ENCODE measurements around the gene HOXB8.

Gene HOXB8

DNA sequence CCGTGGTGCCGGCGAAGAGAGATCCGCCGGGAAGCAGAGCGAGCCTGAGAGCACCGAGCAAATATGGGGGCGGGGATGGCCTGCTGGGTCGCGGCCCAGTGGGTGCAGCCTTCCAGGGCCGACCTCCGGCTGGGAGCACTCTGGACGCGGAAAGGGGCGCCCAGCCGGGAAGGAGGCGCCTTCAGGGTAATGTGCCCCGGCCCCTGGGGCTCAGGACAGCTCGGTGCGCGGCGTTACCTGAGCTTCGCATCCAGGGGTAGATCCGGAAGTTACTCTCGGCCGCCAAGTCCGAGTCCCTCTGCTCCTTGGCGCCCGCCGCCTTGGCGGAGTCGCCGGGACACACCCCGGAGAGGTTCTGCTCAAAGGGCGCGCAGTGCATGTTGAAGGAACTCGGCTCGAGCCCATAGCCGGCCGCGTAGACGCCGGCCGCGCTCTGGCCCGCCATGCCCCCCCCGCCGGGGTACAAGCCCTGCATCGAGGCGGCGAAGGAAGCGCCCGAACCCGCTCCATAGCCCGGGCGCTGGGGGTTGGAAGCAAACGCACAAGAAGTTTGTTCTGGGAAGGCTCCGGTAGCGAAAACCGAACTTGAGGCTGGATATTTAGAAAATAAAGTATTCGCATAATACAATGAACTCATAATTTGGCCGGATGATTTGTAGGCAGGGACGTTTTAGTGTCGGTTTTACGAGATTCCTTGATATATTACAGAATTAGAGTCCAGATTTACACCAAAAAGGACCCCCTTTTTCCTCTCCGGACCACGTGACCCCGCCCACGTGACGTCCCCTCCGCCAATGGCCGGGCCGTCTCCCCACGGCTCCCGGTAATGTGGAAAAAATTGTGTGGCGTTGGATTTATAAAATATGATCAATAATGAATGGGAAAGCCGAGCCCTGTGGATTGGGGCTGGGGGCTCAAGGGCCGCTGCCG, 4.5 kb downstream of the HOXB8 start, which contains the start of gene HOXB7:
Gene HOXB7, minus strand, starts transcription at position 736 of the 930 bp plus-strand sequence. Its CDS starts 99 bp downstream, at position 637.
- peak; percentile 54 for DNase-seq (ENCODE audit: low spot score)

DNA sequence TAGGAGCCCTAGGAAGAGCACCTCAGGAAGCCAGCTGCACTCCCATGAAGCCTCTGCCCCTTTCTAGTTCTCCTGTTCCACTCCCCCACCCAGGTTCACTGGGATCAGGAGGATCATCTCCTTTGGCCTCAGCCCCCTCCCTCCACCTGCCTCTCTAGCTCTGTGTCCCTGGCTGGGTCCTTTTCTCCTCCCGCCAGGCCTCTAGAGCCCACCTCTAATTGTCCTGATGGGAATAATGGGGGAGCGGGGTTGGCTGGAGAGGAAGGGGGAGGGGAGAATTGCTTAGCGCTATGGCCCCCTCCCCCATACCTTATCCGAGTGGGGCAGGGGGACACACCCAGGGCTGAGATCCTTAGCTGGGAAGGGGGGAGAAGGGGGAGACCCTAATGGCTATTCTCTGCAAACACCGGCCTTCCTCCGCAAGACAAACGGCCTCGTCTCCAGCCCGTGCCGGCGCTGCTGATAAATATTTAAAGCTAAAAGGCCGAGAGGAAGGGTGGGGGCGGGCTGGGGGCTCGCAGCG, 5.3 kb downstream of the HOXB8 start:
- no peak for DNase-seq (ENCODE audit: low spot score)

DNA sequence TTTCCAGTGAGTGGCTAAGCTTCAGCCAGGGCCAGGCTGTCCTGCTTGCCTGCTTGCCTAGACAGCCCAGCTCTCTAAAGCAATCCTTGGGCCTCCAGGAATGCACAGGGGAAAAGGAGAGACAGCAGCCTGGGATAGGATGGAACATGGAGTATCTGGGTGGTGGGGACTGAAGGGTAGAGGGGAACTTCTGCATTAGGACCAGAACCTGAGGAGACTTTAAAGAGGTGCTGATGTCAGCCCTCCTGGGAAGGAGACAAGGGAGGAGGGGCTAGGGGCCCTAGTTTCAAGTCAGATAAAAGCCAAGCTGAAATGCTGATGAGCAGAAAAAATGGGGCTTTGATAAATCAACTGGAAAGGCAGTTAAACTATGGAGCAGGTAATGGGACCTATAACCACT, 6.1 kb downstream of the HOXB8 start:
- DNase-seq (ENCODE audit: low spot score) = no peak

DNA sequence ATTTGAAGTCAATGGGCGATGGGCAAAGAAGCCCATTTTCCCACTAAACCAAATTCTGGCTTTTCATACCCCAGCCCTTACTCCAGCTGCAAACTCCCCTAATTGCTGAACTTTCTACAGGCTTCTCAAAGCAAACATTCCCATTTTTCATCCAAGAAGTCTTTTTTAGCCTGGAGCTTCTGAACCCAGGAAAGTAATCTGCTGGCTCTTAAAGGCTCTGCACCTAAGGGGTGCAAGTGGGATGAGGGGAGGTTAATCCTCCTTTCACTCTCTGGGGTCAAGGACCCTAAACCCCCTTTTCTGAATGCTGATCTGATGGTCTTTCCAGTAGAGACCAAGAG, 6.6 kb downstream of the HOXB8 start:
- no peak for DNase-seq (ENCODE audit: low spot score)

DNA sequence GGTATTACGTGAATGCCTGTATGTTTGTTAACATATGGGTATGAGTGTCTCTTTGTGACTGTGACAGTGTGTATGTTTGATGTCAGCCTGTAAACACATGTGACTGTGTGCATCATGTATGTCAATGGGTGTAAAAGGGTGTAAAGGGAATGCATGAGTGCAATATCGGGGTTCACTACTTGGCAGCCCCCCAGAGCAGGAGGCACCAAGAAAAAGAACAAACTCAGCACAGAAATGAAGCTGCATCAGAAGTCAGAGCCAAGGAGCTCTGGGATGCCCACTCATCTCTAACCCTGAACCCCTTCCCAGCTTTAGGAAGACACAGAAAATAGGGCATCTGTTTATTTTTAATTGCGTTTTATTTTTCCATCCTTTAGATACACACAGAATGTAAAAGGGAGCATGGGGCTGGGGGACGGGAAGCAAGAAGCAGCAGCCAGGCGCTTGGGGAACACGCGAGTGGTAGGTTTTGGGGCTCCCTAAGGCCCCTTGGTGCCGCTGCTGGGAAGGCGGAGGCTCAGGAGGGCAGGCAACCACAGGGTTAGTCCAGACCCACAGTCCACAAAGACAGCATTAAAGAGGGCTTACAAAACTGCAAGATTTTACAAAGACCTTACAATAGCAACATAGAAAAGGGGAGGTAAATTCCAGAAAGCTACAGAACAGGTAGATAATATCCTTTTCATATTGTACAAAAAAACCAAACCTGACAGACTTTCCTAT, 8.0 kb downstream of the HOXB8 start:
- no peak for DNase-seq (ENCODE audit: low spot score)

DNA sequence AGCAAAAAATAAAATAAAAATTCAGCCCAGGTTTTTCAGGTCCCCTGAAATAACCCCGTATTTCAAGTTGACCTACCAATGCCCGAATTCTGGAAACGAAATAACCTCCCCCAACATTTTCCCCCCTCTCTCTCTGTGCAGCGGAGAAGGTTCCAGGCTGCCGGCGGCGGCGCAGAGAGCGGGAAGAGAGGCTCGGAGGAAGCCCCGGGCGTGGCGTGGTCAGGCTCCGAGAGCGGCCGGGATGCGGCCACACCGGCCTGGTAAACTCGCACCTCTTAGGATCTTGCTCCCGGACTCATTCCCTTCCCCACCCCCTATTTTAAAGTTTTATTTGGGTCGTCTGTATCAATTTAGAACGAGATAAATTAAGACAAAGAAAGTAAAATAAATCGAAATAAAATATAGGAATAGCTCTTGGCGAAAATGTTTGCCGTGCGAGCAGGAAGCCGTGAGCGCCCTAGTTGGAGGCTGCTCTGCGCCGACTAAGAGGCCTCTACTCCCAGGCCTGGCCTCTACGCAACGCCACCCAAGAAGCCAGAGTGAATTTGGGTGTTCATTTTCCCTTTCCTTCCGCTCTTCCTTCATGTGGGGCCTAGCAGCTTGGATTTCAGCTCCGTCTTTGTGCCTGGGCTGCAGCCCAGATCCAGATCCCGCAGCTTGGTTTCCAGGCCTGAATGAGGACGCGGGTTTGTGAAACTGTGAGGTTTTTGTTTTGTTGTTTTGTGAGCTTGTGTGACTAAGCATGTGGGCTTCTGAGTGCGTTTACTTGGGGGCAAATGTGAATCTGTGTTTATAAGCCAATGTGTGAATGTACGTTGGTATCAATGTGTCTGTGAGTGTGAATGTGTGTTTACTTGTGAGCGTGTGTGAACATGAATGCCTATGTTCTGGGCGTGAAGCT, 8.9 kb downstream of the HOXB8 start:
- DNase-seq (ENCODE audit: low spot score) = no peak

DNA sequence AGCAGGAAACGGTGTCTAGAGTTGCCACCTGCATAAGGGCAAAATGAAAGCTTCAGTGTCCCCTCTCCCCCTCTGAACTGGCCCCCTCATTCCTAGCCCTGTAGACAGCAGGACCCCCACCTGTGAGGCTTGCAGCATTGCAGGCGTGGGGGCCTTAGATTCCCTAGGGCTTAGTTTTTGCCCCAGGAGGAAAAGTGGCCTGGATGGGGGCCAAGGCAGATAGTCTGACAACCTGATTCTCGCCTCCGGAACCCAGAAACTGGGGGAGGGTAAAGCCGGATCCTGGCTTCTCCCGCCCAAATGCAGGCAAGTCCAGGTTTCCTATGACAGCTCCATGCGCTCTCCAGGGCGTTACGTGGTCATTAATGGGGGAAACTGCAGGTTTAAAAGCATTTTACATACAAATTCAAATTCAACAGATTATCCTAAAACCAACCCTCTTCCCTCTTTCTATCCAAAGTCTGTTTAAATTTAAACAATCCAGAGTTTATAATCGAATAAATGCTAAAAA, 9.6 kb downstream of the HOXB8 start:
- no peak for DNase-seq (ENCODE audit: low spot score)

DNA sequence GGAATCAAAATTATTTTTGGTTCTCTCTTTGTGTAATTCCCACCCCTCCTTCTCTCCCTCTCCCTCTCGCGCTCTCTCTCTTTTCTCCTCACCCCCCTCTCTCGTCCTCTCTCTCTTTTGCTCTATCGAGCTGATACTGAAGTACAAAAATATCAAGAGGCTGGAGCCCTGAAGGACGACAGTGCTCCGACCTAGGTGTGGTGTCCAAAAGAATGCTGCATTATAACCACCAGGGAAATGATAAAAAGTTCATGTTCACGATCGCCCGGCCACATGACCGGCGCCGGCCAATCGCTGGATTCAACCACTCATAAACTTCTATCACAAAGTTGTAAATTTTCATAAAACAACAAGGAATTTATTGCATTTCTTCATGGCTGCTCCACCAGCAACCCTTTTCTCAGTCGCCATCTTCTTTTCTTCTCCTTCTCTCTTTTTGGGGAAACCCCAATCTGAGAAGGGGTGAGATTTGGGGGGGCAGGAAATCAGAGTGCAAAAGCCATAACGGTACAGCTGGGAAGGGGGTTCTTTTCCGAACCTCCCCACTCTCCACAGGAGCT, 10.2 kb downstream of the HOXB8 start, which contains the start of gene HOXB6:
Gene HOXB6, minus strand, starts transcription at position 217 of the 560 bp plus-strand sequence. CDS start 6,836 bp downstream, outside the sequence.
- no peak for DNase-seq (ENCODE audit: low spot score)

DNA sequence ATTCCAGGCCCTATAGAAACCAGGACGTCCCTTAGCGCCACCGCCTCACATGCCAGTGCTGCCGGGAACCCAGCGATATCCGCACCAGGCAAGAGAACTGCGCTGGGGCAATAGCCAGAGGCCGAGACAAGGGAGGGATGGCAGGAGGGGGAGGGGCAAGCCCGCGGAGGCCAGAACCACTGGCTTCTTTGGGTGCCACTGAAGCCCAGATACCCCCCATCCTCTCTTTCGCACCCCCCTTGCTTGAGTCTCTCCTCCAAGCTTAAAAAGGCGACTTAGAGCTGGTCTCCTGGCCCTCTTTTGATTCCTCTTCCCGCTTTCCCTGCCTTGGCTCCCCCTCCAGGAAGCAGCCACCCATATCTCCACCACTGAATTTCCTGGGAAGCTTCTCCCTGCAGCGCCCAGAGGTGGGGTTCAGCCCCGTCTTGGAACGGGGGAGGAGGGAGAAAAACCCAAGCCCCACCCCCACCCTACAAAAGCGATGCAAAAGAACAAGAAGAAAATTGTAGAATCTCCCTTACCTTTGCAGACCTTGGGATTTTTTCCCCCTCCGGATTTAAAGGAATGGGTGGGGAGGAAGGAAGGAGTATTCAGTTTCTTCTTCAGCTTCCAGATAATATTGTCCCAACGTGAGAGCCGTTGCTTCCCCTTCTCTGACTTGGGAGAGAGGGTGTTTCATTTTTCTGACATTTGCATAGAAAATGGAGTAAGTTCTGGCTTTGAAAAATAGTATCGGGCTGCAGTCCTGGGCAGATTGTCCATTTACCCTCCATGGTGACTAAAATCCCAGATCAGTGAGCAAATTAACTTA, 10.9 kb downstream of the HOXB8 start:
- DNase-seq (ENCODE audit: low spot score) = no peak

DNA sequence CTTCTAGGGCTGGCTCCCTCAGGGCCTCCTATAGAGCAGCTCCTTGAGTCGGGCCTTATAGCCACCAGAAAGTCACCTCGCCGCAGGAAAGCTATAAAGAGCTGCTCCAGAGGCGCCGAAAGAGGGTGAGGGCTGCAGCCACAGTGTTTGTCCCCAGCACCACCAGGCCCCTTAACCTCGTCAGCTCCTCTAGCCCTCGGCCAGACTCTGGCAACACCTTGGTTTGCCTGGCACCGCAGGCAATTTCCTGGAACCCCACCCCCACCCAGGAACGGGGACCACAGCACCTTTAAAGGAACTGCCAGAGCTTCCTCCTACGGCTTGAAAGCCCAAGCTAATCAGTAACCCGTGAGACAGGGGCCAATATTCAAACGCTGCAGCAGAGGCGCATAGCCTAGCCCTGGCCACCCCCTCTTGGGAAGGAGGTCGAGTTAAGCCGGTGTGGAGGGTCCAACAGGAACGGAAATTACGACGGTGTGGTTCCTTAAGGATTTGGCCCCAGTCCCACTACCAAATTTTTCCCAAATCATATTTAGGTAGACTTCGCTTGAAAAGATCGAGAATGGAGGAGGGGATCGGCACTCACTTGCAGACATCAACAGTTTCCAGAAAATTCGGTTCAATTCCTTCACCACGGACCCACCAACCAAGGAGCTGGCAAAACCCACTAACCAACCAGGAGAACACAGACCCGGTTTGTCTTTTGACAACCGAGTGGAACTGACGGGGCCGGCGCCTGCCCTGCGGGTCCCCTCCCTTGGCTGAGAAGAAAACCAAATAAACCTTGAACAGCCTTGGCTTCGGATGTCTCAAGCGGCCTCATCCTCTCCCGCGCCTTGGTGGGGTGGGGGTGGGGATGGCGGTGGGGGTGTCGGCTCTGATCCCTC, 13.3 kb downstream of the HOXB8 start:
- no peak for DNase-seq (ENCODE audit: low spot score)

DNA sequence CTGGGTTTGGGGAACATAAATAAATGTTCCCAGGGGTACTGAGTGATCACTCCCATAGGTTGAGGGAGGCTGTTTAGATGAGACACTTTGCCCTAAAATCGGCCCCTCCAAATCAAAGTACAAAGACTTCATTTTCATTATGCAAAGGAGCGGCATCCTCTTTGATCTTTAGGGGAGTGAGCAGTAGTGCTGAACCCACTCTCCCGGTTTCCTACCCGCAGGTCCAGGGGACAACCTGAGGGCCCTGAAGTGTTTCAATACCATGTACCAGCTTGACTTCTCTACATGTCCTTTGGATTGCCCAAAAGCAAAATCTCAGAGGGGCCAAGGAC, 13.9 kb downstream of the HOXB8 start:
- DNase-seq (ENCODE audit: low spot score) = no peak

DNA sequence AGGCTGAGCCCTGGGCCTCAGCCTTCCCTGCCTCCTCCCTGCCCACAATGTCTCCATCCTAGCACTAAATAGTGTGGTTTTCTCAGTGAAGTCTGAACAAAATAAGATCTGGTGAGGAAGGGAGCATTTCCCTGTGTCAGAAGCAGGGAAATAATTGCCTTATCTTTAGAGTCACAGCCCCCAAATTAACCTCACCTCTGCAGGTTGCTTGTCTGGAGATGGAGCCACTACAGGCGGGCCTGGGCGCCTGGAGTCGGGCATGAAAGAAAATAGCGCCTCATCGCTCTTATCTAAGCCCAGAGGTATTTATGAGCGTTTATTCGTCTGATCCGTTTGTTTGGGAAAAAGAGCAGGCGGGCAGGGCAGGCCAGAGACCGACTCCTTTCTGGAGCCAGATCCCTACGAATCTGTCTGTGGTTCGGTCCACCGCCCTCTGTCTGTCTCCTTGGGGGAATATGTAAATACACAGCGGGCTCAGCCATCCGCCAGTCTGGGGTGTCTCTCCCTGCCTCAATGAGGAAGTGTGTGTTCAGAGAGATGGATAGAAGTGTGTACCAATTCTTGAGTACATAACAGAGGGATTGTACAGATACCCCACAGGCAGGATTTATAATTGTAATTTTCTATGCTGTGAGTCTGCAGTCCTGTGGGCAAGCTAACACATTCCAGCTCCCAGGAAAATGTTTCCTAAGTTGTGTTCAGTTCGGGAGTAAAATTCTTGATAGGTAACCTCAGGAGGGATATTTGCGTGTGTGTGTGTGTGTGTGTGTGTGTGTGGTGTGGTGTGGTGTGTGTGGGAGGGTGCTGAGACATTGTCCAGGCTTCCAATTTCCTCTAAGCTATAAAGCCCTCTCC, 14.6 kb downstream of the HOXB8 start:
- DNase-seq (ENCODE audit: low spot score) = no peak

DNA sequence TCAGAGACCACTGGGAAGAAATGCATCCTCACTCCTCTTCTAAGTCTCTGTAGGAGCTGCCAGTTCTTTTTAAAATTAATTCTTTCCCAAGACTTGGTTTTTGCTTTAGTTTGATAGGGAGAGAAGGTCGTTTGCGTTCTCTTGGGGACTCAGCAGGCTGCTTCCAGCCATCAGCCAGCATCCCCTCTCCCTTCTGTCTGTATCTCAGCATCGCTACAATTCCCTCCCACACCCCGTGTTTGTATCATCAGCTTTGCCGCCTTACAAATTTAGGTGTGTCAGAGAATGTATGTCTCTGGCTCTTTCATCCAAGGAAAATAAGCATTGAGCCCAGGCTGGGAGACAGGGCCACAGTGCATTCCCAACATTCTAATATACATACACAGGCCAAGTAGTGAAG, 15.7 kb downstream of the HOXB8 start:
- no peak for DNase-seq (ENCODE audit: low spot score)

DNA sequence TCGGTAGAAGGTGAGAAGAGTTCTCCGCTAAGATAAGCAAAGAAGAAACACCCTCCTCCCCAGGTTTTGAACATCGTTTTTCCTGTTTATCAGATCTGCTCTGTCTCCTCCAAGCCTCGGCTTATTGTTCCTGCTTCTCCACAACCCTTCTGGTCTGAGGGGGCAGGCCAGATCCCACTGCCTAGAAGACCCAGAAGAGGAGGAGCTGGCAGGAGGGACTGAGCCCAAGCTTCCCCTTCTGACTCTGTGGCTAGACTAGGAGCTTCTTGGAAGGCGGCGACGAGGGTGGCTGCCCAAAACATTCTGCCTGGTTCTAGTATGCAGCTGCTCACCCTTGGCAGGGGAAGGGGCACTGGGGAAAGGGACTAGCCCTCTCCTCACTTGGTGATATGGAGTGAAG, 16.4 kb downstream of the HOXB8 start:
- DNase-seq (ENCODE audit: low spot score) = no peak

DNA sequence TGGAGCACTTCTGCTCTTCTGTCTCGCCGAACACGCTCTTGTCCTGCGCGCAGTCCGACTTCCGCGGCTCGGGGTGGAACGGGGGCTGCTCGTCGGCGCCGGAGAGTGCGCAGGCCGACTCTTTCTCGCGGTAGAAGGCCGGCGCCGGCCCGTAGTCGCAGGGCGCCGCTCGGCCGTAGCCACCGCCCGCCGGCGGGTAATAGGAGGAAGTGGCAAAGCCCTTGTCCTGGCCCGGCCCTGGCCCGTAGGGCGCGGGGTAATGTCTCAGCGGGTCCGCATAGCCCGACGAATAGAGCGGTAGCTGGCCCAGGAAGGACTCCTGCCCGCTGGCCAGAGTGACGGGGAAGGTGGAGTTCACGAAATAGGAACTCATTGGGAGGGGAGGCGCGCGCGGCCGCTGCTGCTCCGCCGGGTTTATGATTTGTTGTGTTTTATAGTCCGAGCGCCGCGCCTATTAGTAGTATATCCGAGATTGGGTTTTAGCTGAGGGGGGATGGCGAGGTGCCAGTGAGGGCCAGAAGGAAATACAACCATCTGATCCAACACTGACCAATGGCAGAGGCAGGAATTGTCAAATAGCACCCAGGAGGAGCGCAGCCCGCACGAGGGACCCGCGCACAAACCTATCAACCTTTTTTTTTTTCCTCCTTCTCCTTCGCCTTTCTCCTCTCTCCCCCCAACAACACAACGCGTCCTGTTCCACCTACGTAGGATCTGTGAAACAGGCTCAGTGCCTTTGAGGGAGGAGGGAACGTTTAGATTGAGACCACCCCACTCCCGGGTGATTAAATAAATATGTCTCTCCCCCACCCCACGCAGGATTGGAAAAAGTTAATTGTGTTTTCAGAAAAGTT, 17.1 kb downstream of the HOXB8 start:
- peak; percentile 31 for DNase-seq (ENCODE audit: low spot score)

DNA sequence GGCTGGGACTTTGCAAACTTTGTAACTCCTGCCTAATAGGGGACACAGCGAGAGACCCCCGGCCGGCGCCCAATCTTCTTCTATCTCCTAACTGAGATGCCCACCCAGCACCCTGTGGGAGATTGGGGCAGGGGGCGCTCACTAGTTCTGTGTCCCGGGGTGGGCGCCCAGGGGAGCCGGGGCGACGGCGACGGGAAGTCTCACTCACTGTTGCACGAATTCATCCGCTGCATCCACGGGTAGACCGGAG, 17.6 kb downstream of the HOXB8 start:
- no peak for DNase-seq (ENCODE audit: low spot score)

DNA sequence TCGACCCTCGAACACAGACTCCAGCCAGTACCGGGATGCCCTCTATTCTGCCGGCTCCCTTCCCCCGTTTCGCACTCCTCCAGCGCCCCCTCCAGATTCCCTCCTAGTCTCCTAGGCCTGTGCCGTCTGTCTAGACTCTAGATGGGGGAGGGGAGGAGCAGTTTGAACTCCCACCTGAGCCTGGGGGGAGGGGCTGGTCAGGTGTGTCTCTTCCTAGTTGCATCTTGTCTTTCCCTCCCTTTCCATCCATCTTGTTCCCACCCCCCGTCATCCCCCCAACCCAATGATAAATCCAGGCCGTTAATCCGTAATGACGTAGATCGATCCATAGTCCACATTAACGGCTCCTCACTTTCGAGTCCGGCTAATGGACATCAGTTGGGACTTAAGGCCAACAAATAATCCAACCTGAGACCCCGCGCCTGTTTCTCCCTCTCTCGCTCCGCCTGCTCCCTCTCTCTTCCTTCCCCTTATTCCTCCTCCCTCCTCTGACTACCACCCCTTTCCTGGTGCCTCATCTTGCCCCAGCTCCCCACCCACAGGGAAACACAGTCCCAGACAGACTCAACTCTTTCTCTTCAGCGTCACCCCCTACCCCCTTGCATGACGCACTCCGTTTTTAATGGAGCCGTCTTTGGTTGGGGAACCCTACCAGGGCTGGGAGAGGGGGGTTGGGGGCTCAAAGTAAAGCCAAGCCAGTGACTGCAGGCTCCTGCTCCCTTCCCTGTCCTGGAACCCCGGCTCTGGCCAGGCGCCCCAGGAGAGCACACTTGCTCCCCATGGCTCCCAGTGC, 18.2 kb downstream of the HOXB8 start:
- DNase-seq (ENCODE audit: low spot score) = no peak

Data from CD4-positive, alpha-beta T cell treated with Interleukin-15 for 4 hours (primary cell).